ENCODE results near the gene GPRC5C. TPM values are rescaled to one million over a fixed set of nuclear protein-coding genes. Genes with fewer than 3 reads are reported as not detected.
A peak's percentile ranks its signal among the peaks of the same experiment; 100 is the strongest.

Gene GPRC5C
- total and polyA plus RNA-seq, 11 donors: 22.2 to 59.9 (median 35.3) TPM

GRCh38 chr17:74454197-74455024 lies 22.5 kb downstream of the GPRC5C start:
- no peaks in the 10 kb centered on the region for H3K9me3 ChIP-seq
- ATAC-seq (peak; percentile 88 to 97 (median 94)), DNase-seq (peak in 3 of 5 donors; percentile 96 to 97 (median 96))
- H3K27me3 ChIP-seq: peaks cover 0 to 5% (median 0%) of the 10 kb centered on the region in 9 donors
- H3K4me1 ChIP-seq: peaks cover 8 to 67% (median 40%) of the 10 kb centered on the region in 12 donors
- WGBS, 4 donors: 7 to 15% (median 9%) methylated on average over 15 to 40 of the region's 40 CpGs; no CpG with 5 or more reads in 1 of the 4 donors
- peak overlapping the region; percentile 6 to 57 (median 50) for H3K4me3 ChIP-seq
- H3K27ac ChIP-seq: peak overlapping the region; percentile 64 to 99 (median 92)
- TF ChIP-seq POLR2A (IDR thresholded peaks at IDR 0.05): peak; percentile 59 to 69
- peak in 7 of 12 donors; percentile 1 to 42 (median 30) for TF ChIP-seq CTCF (IDR thresholded peaks at IDR 0.05)
- intact Hi-C loops (cut with DNase I): loop anchor here in 6 of 10 donors (1.0 to 10.0 kb wide), 8 partner anchors 22 to 250 kb away; partner anchors contain the start of genes TTYH2 (in 4 of the 6), RPL38 (in 2 of the 6) and GPRC5C (in 1 of the 6)
- no peaks in the 10 kb centered on the region for H3K36me3 ChIP-seq

GRCh38 chr17:74455025-74455545 lies 23.2 kb downstream of the GPRC5C start:
- 45 to 60% (median 54%) methylated on average over 10 to 15 of the region's 15 CpGs for WGBS, 4 donors
- peak overlapping the region; percentile 64 to 99 (median 92) for H3K27ac ChIP-seq
- peaks cover 0 to 5% (median 0%) of the 10 kb centered on the region in 9 donors for H3K27me3 ChIP-seq
- H3K36me3 ChIP-seq: no peaks in the 10 kb centered on the region
- H3K9me3 ChIP-seq: no peaks in the 10 kb centered on the region
- peak overlapping the region in 1 of 12 donors; percentile 51 for H3K4me3 ChIP-seq
- no peak for TF ChIP-seq POLR2A (IDR thresholded peaks at IDR 0.05)
- no peak for TF ChIP-seq CTCF (IDR thresholded peaks at IDR 0.05)
- ATAC-seq: peak in 3 of 4 donors; percentile 4 to 58 (median 5)
- H3K4me1 ChIP-seq: peaks cover 8 to 61% (median 40%) of the 10 kb centered on the region in 12 donors
- peak; percentile 47 to 64 (median 58) for DNase-seq
- intact Hi-C loops (cut with DNase I): loop anchor here in 6 of 10 donors (2.0 to 10.0 kb wide), 6 partner anchors 22 to 250 kb away; partner anchors contain the start of genes RPL38 (in 2 of the 6), TTYH2 (in 2 of the 6) and GPRC5C (in 1 of the 6)

- peak in 1 of 5 donors; percentile 15 for DNase-seq
- H3K27ac ChIP-seq: peak overlapping the region in 10 of 12 donors; percentile 13 to 99 (median 92)
Measured at GRCh38 chr17:74455821-74456220, 23.9 kb downstream of the GPRC5C start.

More at GRCh38 chr17:74455821-74456220, 23.9 kb downstream of the GPRC5C start:
- no peak for ATAC-seq
- Histone ChIP-seq H3K27me3 (peaks cover 0 to 5% (median 0%) of the 10 kb centered on the region in 9 donors), H3K4me3 (no peak overlapping the region), H3K36me3 (no peaks in the 10 kb centered on the region), H3K4me1 (peaks cover 8 to 61% (median 40%) of the 10 kb centered on the region in 12 donors), H3K9me3 (no peaks in the 10 kb centered on the region)
- 82 to 92% (median 90%) methylated on average over 5 of the region's 5 CpGs for WGBS, 4 donors
- intact Hi-C loops (cut with DNase I): loop anchor here in 6 of 10 donors (2.0 to 10.0 kb wide), 6 partner anchors 23 to 251 kb away; partner anchors contain the start of genes RPL38 (in 2 of the 6), TTYH2 (in 2 of the 6) and GPRC5C (in 1 of the 6)
- TF ChIP-seq POLR2A (IDR thresholded peaks at IDR 0.05) (no peak), CTCF (IDR thresholded peaks at IDR 0.05) (no peak)

Measured in heart left ventricle (tissue), 16 donors.